ENCODE data around the gene PRG2.

The PRG2 gene

DNA sequence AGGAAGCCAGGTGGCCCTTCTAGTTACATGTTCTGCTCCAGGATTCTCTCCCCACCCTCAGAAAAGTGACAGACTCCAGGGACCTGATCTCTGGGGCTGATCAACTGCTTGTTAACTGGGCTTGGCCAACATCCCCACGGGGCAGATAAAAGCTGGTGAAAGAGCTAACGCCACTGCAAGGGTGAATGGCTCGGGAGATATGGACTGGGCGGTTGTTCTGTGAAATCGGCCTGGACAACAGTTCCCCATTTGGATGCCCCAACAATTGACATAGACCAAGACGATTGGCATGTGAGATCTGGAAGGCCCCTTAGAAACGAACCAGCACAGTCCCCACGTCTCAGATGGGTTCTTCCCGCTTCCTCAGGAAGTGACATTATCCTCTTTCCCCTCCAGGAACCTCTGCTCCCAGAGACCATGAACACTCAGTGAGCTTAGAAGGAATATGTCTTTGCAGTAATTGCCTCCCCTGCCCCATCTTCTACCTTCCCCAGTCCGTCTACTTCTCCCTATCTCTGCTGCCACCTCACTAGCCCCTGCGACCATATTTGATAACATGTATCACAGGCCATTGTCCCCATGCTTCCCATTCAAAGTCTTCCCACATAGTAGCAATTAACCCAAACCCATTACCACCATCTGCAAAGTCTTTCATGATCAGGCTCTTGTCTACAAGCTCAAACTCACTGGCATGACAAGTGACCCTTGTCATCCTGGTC lies 5.6 kb upstream of the PRG2 start:
- DNase-seq = no peak

DNA sequence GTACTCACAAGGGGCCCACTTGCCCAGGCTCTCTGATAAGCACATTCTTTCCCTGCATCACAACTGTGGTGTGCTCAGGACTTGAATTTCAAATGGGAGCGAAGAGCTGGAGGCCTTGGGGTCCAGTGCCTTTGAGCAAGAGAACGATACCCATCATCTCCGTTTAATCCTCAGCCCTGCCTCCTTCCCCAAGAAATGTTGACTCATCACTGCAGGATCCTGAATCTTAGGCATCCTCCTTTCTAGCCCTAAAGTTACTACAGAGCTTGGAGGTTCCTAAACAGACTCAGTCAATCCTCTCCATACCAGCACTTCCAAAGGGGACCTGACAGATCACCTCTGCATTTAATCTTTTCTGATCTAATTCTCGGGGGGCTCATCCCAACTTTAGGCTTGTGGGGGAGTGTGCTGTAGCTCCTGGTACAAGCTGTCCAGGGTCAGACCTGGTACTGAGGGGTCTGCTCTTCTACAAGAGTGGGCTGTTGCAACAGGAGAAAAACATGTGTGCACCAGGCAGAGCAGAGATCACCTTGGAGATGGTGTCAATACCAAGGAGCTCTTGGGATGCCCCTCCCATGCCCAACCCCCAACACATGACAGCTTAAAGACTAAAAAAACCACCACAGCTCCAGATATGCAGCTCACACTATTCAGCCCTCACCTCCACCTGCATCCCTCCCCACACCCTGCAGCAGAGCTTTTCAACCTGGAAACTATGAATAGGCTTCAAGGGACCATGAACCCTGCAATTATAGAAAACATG lies 3.9 kb upstream of the PRG2 start:
- no peak for DNase-seq

- DNase-seq = no peak
These were observed 2.3 kb upstream of the PRG2 start for GRCh38 chr11:57392763-57393105.

GRCh38 chr11:57392066-57392762 lies 1.8 kb upstream of the PRG2 start:
- no peak for DNase-seq

DNA sequence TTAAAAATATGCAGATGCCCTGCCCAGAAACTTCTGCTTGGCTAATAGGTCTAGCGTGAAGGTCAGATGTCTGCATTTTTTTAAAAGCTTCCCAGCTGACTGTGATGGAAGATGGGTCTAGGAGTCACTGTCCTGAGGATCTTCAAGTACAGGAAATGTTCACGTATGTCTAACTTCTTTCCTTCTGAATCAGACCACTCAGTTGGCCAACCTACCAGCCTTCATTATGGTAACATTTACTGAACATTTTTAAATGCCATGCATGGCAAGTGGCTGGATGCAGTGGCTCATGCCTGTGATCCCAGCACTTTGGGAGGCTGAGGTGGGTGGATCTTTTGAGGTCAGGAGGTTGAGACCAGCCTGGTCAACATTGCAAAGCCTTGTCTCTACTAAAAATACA lies 1.1 kb upstream of the PRG2 start:
- DNase-seq = no peak

GRCh38 chr11:57391111-57391510 lies 661 bp upstream of the PRG2 start:
- DNase-seq = no peak

DNA sequence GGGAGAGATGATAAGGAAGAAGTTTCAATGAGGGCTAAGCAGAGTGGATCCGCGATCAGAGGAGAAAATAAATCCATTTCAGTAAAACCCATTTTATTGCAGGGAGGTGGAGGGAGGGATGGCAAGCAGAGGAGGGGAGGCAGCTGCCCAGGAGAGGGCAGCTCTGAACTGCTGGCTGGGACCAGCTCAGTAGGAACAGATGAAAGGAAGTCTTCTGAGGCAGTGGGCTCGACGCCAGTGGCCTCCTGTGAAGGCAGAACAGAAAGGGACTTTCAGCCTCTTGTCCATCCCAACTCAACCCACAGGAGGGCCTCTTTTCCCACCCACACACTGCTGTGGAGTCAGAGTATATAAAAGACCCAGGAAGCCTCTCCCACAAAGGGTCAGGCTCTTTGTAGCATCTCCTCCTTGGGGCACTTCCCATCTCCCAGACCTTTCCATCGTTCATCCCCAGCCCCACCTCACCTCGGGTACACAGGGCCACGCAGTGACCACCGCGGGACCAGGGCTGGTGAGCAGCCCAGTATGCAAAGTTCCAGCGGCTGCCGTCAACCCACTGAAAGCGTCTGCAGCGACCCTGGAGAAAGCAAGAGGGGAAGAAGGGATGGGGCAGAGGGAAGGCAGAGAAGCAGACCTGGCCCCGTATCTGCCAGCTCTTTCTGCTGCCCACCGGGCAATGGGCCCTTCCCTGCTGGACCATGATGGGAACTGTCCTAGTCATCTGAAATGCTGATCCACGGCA lies 3.0 kb downstream of the PRG2 start:
- DNase-seq = no peak

DNA sequence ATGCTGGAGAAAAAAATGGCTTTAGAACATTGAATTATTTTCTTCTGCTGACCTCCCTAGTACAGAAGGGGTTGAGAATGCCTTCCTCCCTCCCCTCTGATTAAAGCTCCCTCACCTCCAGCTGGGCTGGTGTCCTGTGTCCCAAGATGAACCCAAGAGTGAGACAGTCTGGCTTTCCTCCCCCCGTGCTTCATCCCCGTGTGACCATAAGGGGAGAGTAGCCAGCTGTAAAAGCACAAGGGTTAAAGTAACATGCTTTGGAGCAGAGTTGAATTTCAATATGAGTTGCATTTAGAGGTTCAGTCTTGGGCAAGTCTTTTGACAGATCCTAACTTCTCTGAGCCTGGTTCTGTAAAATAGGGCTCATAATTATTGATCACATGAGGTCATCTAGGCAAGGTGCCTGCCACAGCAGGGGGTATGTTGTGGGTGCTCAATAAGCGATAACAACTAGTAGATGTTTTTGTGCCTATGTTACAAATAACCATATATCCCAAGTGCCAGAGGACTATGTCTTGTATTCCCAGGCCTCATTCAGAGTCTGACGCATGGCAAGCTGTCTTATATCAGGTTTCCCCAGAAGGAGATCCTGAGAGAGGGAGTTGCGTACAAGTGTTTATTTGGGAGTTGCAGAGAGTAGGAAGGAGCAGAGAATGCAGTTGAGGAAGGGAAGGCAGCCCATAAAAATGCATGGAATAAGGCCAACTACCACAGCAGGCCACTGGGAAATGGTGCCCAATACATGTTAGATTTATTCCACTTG lies 4.1 kb downstream of the PRG2 start:
- no peak for DNase-seq

DNA sequence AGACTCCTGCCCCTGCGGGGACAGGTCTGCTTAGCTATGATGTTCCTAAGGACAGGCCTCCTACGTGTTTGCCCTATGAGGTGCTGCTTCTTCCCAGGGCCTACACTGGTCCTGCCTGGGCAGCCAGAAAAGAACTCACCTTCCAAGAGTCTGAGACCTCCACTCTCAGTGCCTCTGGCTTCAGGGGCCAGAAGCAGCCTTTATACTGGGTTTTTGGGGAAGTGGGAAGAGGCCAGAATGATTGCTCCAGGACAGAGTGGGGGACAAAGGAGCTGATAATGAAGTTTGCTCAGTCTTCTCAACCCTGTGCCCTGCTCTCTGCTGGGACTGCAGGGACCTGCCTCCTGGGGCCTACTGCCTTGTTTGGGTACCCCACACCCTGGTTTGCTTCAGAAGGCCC lies 9.5 kb downstream of the PRG2 start, which contains the start of gene PRG3:
Gene PRG3, minus strand, starts transcription at position 176 of the 400 bp plus-strand sequence. CDS start 442 bp downstream, outside the sequence.
- no peak for DNase-seq

- no peak for DNase-seq
These were observed 10.7 kb downstream of the PRG2 start for GRCh38 chr11:57379732-57380131.

GRCh38 chr11:57378186-57378585 lies 12.3 kb downstream of the PRG2 start:
- no peak for DNase-seq

GRCh38 chr11:57377107-57377506 lies 13.3 kb downstream of the PRG2 start:
- DNase-seq = no peak

DNA sequence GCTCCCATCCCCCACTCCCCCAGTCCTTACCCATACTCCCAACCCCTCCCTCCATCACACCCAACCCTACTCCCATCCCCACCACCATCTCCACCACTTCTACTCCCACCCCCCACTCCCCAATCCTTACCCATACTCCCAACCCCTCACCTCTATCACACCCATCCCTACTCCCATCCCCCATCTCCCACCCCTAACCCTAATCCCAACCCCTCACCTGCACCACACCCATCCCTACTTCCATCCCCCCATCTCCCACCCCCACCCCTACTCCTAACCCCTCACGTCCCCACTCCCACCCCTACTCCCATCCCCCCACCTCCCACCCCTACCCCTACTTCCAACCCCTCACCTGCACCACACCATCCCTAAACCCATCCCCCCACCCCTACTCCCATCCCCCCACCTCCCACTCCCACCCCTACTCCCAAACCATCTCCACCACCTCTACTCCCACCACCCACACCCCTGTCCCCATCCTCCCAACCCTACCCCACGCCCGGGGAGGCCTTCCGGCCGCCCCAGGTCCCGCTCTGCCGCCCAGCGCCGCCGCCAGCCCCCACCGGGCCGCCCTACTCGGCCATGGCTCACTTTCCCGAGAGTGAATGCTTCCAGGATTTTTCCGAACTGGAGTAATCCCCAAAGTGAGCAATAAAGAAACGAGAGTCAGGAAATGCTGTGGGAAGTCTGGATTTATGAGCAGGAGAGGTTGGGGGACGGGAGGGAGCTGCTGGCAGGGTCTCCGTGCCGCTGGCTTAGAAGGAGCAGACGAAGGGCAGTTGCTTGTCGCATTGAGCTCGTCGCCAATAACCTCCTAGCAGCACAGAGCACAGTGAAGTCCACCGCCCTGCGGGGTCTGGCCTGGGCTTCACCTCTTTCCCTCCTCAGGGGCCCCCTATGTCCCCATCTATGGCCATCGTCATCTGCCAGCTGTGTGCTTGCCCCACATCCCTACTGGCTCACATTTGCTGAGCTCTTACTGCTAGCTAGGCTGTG lies 14.1 kb downstream of the PRG2 start:
- no peak for DNase-seq

DNA sequence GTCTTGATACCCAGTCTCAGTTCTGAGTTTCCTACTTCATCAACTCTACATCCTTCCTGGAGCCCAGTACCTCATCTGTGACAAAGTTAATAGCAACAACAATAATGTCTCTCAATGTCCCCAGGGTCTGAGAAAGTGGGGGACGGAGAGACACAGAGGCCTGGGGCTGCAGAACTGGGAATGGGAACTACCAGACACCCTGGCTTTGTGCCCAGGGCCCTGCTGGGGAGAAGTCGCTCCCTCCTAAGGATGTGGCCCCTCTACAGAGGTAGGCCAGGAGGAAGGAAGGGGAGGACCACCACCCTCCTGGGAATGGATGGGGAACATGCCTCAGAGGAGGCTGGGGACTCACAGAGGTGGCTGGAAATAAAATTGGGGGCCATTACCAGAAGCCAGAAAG lies 15.0 kb downstream of the PRG2 start:
- no peak for DNase-seq

- no peak for DNase-seq
These were observed 15.5 kb downstream of the PRG2 start for GRCh38 chr11:57374966-57375365.

GRCh38 chr11:57373146-57373545 lies 17.3 kb downstream of the PRG2 start:
- DNase-seq = no peak

- no peak for DNase-seq
These were observed 19.5 kb downstream of the PRG2 start for GRCh38 chr11:57370941-57371340.

DNA sequence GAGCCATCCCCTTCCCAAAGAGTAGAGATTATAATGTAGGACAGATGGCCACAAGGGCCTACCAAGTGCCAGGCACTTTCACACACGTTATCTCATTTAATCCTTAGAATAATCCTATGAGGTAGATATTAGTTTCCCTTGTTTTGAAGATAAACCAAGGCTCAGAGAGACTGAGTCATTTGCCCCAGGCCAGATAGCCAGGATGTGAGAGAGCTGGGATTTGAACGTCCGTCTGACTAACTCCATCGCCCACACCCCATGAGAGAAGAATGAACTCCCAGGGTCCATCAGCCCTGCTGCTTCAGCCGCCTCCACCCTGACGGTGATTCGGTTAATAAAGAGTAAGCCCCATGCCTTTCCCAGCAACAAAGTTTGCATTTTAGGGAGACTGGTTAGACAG lies 20.2 kb downstream of the PRG2 start:
- DNase-seq = no peak

GRCh38 chr11:57368845-57369232 lies 21.6 kb downstream of the PRG2 start:
- no peak for DNase-seq

DNA sequence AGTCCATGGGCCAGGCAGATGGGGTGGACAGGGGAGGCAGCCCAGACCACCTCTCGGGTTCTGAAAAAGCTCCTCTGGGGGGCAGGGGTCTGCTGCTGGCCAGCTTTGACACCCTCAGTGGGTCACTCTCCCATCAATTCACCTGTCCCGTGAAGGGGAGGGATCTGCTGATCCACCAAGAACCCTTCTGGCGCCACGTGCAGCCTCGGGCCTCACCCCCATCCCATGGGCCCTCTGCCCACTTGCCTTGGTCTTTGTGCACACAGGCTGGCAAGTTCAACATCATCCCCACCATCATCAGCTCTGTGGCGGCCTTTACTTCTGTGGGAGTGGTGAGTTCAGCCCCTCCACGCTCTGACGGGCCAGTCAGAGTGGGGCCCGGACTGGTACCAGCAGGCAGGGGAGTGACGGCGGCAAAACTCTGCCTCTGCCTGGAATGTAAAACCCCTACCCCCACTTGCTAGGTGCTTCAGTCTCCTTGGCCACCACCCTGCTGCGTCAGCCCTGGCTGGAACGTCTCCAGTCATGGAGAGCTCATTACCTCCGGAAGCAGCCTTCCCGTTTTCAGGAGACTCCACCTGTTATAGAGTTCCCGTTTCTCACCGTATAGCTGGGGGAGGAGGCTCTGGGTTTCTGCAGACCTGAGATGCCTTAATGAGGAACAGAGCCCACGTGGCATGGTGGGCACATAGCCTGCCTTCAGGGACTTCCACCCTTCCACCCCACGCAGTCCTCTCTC lies 22.2 kb downstream of the PRG2 start:
- DNase-seq = no peak

Data from CD4-positive, alpha-beta T cell treated with Interferon gamma for 1 hour (primary cell).